ENCODE results near the gene CCDC187.
"Not testable (repeated sequence)": the region's sequence is repeated elsewhere in the genome, so short reads cannot be mapped to it uniquely, and the experiment has no call there.

Gene CCDC187

DNA sequence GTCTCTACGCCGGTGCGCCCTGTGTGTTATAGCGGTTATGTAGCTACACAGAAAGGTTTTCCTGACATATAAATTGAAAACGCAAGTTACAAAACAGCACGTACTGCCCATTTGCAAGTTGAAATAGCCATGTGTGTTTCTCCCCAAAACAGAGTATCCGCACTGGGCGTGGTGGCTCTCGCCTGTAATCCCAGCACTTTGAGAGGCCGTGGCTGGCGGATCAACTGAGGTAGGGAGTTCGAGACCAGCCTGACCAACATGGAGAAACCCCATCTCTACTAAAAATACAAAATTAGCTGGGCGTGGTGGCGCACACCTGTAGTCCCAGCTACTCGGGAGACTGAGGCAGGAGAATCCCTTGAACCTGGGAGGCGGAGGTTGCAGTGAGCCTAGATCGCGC, 37.3 kb downstream of the CCDC187 start:
- DNase-seq (ENCODE audit: low spot score) = not testable (repeated sequence)

DNA sequence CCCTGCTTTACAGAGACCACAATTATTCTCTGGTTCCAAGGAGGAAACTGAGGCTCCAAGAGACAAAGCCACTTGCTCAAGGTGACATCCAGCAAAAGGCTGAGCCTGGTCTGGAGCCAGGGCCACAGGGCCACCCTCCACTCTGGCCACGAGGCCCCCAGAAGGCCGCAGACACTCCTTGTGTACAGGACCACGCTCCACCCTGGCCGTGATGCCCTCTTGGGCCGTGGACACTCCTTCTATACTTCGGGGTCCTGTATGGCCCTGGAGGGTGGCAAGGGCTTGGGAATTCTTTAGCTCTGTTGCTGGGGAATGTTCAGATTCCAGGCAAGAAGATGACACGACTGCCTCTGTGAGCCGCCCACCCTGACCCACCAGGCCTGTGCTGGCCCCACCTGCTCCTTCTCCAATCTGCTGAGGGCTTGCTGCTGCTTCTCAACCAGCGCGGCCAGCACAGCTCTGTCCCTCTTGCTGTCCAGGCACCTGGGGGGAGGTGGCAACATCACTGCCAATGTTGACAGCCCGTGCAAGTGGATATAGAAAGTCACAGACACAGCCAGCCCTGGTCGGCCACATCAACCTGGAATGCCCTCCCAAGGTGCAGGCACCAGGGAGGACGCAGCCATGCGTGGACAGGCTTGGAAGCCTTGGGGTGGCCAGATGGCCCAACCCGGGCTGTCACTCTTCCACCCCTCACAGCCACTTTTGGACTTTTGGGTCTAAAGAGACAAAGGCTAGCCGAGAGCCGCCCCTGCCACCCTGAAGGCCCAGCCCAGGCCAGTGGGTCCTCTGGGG, 38.1 kb downstream of the CCDC187 start:
- DNase-seq (ENCODE audit: low spot score) = no peak

DNA sequence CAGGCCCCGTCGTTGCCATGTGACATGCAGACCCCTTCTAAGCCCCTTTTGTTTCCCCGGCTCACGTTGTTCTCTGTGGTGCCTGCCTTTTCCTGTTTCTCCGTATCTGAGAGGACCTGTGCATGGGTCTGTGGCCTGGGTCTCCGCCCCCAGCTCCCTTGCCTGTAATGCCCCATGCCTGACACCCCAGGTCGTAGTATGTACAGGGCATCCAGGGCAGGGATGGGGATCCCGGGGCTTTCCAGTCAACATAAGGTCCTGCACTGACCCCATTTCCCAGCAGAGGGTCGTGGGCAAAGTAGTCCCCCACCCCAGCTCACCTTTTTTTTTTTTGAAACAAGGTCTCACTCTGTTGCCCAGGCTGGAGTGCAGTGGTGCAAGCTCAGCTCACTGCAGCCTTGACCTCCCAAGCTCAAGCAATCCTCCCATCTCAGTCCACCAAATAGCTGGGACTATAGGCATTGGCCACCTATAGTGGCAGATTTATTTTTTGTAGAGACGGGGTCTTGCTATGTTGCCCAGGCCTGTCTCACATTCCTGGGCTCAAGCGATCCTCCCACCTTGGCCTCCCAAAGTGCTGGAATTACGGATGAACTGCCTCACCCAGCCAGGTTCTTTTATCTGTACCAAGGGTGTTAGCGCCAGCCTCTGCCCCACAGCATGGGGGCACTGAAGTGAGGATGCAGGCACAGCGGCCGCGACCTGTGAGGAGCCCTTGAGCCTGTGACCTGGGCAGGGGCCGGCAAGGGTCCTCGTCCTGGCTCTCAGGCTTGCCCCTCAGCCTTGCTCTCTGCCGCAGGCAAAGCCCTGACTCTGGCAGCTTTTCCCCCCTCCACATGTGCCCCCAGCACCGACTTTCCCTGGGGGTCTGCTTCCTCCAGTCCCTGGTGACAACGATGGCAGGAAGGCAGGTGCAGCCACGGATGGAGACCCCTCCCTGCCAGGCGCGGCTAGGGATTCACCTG, 39.2 kb downstream of the CCDC187 start:
- no peak for DNase-seq (ENCODE audit: low spot score)

DNA sequence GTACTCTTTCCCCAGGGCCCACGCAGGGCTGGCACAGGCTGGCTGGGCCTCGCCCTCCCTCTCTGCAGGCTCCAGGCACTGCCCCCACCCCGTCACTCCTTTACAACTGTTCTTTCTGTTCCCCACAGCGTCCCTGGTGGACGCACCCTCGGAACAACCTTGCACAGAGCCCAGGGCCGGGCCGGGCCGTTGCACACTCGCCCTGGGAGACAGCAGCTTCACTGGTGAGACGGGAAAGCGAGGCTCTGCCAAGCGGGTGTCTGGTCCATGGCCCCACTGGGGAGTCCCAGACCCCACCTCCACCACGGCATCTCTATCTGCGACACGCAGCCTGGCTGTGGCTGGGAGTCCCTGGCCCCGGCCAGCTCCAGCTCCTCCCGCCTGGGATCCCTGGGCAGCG, 39.9 kb downstream of the CCDC187 start:
- no peak for DNase-seq (ENCODE audit: low spot score)

DNA sequence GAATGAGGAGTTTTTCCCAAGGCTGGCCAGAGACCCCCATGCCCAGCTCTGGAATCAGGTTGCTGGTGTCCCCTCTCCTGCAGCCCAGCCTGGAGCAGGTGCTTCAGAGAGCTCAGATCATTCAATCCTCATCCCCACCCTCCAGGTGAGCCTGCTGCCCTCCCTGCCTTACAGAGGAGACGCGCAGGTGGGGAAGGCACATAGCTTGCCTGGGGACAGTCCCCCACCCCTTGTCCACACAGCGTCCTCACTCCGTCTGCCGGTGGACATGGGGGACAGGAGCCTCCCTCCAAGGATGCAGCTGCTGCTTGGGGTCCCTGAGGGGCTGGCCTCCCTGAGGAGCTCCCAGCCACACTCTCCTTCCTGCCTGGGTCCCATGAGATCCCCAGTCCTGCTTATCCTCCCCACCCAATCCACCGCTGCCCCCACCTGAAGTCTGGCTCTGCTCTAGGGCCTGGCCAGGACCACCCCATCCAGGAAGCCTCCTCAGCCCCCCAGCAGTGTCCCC, 41.2 kb downstream of the CCDC187 start:
- no peak for DNase-seq (ENCODE audit: low spot score)

DNA sequence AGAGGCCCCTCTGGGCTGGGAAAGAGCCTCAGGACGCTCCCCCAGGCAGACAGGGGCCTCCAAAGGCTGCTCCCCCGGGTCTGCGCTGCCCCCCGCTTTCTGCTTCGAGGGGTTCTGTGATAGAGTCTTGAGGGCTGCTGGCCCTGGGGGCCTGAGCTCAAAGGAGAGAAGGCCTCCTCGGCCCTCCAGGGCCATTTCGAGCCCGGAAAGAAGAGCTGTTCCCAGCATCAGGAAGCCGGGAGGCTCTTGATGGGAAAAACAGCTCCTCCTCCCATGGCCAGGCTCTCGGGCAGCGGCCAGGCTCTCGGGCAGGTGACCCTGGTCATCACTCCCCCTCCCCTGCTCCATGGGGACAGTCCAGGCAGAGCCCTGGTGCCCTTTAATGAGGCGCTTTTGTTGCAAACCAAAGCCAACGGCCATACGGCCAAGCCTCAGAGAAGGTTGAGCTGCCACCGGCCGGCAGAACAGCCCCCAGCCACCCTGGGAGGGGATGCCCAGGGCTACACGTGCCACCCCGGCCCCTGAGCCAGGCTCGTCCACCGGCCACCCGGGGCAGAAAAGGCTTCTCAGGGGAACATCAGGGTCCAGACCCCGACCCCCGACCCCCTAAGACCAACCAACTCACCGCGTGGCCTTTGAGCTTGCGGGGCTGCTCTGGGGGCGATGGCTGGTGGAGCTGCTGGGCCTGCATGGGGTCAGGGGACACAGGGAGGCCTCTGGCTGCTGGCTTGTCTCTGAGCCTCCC, 42.0 kb downstream of the CCDC187 start:
- DNase-seq (ENCODE audit: low spot score) = no peak

DNA sequence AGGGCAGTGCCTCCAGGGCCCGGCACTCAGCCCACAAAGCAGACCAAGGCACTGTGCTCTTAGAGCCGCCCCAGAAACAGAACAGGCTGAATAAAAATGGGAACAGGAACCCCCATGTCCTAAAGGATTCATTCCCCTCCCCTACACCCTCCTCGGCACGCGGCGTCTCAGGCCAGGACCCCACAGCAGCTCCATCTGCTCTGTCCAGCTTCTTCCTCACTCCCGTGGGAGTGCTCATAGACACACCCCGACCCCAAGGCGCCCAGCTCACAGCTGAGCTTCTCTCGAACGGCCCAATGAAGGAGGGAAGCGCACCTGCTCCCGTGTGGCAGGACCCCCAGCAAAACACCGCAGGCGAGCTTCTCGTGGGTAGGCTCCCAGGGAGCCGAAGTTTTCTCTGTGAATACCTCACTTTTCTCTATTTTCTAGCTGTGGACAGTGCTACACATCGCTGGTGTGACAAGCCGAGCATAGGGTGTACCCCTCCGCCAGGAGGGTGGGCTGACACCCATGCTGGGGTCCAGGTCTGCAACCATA, 42.9 kb downstream of the CCDC187 start:
- DNase-seq (ENCODE audit: low spot score) = no peak

DNA sequence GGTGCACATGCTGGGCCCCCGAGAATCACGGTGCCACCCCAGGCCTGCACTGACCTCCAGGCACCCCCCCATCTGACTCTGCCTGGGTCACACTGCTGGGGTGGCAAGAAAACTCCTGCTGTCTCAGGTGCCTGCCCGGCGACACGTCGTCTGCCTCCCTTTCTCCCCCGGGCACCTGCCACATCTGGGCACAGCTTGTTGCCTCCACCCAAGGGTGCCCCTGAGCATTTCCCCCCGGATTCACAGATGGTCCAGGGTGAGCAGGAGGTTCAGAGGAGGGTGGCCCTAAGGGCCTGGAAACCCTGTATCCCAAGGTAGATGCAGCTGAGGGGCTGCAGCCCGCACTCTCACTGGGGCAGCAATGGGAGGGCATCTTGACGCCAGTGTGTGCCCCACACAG, 43.4 kb downstream of the CCDC187 start:
- DNase-seq (ENCODE audit: low spot score) = no peak

DNA sequence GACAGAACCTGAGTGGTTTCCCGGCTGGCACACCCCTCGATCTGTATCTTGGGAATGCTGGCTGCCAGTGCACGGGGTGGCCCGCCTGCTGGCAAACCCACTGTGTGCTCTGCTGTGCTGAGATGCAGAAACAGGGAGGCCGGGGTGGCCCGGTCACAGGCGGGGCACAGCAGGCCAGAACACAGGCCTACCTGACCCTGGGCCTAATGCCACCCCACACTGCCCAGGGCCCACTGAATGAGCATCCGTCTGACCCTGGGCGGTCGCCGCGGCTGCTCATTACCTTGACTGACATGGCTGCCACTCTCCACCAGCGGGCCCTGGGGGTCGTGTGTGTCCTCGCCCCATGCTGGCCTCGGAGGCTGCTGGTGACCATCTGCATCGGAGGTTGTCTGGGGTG, 44.1 kb downstream of the CCDC187 start:
- DNase-seq (ENCODE audit: low spot score) = no peak

DNA sequence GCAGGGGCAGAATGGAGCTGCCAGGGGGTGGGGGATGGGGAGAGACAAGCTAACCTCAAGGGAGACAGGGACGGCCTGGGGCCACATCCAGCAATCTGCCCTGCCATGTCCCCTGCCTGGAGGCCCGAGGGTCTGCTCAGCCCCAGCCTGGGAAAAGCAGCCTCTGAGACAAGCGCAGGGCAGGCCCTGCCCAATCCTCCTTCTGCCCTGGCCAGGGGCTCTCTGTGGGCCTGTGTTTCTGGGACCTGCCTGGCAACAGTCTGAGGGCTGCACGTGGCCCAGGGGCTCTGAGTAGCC, 44.4 kb downstream of the CCDC187 start:
- no peak for DNase-seq (ENCODE audit: low spot score)

DNA sequence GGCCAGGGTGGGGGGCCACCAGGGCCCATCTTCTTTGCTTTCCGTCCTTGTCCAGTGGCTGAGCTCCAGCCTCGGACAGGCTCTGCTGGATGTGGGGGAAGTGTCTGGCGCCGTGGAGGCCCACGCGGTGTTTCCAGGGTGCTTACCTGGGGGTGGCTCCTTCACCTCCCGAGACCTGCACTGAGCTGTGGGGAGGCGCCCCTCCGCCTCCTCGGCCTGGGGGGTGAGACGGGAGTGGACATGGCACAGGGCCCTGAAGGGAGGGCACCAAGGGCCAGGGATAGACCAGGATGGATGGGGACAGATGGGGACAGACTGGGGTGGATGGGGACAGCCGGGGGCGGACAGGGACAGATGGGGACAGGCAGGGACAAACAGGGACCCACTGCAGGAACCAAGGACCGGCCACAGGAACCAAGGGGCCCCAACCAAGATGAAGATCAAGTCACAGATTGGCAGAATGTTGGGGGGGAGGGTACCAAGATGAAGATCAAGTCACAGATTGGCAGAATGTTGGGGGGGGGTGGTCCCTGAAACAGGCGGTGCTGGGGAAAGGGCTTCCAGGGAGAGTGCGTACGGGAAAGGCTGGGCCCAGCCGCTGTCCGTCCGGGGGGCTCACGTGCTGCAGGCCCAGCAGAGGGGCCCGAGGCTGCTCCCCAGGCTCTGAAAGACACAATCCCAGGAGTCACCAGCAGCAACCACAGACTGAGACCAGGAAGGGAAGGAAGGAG, 44.9 kb downstream of the CCDC187 start:
- no peak for DNase-seq (ENCODE audit: low spot score)

DNA sequence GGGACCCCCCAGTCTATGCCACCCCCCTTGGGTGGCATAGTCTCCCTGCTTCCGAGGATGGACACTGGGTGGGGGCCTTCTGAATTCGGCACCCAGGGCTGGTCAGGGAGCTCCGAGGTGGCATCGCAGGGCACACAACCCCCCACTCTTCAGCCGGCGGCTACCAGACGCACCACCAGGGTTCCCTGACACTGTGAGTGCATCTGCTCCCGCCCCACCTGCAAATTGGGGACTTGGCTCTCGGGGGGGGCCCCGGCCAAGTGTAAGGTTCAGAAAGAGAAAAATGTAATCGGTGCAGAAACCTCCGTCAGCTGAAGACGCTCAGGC, 45.6 kb downstream of the CCDC187 start:
- no peak for DNase-seq (ENCODE audit: low spot score)

DNA sequence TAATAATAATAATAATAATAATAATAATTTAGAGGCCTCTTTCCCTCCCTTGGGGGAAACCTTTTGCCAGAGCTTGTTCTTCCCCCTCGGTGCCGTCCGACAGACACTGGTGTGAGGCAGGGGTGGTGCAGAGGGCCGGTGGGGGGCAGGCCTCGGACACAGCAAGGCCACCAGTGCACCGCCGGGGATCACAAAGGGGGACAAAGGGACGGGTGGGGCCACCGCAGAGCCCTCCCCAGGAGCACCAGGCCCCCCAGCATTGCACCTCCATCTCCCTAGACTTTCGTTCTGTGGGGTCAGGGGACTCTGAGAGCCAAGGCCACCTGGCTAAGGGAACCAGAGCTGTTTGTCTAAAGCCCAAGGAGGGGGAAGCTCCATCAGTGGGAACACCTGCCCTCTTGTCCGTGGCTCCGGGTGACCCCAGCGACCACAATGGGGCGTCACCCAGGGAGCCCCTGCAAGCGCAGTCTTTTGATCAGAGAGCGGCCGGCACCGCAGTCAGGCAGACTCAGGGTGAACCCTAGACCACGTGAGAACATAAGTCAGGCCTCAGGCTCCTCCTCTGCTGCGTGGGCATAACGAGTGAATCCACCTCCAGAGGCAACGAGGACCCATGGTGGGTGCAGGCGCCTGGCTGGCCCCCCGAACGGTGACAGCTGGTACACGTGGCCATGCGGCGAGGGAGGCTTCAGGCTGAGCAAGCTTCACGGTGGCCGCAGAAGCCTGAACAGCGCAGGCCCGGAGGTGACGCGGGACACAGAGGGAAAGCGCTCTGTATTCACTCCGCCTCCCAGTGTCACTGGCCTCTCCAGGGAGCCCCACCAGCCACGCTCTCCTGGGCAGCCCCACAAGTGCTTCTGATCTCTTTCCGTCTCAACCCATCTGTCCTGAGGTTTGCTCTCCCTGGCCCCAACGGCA, 46.3 kb downstream of the CCDC187 start:
- no peak for DNase-seq (ENCODE audit: low spot score)

DNA sequence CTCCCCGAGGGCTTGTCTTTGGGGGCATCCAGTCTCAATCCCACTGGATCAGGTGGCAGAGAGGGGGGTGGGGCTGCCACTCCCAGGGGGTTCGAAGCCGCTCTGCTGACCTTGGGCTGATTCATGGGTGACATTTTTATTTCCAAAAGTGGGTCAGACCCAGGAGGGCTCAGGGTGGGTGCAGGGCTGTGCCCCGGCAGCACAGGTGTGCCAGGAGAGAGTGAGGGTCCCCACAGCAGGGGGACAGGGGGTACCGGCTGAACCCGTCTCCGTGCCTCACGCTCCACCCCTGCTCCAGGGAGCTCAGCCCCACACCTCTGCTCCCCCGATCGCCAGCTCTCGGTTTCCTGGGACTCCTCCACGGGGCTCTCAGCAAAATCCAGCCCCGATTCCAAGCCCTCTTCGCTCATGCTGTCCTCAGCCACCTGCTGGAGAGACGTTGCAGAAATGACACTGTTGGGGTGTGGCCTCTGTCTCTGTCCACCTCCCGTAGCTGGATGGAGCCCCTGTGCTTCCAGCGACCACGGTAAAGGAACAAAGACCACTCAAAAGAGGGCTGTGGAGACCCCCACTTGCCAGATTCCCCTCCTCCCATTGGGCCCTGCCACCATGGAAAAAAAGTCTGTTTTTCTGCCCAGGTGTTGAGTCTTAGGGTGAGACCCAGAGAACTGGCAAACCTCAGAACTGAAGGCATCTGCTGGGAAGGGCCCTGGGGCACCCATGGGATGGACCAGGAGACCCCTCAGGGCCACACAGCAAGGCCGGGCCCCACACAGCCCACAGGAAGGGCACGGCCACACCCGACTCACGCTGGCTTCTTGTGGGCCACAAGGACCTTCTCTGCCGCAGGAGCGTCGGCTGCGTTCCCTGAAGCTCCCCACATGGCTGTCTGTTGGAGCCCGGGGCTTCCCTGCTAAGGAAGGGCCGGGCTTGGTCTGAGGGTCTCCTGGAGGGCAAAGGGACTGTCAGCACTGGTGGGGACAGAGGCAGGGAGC, 47.7 kb downstream of the CCDC187 start:
- DNase-seq (ENCODE audit: low spot score) = no peak

DNA sequence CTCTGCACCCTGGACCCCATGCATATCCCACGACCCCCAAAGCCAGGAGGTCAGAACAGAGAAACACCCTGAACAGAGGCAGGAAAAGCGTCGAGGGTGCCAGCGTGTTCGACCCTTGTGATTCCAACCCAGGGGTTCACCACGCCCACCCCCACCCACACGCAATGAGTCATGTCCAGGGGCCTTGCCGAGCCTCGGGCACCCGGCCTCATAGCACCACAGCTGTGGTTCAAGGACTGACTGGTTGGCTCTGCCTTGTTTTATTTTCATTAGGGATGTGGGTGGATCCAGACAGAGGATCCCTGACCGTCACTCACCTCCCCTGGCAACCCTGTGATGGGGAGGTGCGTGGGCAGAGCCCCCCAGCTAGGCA, 48.7 kb downstream of the CCDC187 start:
- DNase-seq (ENCODE audit: low spot score) = no peak

DNA sequence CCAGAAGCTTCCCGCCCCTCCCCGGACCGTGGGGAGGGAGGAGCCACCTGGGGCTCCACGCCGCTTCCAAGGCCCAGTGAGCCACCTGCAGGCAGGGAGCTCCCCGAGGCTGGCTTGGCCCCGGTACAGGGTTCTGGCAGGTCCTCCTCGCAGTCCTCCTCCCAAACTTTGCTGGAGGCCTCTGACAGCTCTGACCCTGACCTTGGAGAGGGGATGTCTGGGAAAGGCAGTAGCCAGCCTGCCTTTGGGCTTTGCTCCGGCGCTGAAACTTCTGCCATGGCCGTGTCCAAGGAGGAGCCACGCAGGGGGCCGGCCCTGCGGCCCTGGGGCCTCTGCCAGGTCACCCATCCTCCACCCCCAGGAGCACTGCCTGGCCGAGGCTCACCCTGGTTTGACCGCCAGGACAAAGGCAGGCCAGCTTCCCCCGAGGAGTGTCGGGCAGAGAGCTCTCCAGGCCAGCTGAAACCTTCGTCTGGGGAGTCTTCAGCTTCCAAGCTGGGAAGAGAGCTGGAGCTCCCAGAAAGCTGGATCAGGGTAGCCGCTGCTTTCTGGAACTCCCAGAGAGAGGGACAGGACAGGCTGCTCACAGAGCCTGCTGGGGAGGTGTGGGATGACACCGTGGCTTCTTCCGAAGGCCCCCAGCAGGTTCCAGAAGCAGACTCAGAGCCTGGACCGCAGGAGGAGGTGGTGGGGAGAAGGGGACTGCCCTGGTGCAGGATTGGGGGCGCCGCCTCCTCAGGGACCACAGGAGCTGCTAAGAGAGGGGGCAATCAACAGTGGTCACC, 49.3 kb downstream of the CCDC187 start:
- DNase-seq (ENCODE audit: low spot score) = no peak

DNA sequence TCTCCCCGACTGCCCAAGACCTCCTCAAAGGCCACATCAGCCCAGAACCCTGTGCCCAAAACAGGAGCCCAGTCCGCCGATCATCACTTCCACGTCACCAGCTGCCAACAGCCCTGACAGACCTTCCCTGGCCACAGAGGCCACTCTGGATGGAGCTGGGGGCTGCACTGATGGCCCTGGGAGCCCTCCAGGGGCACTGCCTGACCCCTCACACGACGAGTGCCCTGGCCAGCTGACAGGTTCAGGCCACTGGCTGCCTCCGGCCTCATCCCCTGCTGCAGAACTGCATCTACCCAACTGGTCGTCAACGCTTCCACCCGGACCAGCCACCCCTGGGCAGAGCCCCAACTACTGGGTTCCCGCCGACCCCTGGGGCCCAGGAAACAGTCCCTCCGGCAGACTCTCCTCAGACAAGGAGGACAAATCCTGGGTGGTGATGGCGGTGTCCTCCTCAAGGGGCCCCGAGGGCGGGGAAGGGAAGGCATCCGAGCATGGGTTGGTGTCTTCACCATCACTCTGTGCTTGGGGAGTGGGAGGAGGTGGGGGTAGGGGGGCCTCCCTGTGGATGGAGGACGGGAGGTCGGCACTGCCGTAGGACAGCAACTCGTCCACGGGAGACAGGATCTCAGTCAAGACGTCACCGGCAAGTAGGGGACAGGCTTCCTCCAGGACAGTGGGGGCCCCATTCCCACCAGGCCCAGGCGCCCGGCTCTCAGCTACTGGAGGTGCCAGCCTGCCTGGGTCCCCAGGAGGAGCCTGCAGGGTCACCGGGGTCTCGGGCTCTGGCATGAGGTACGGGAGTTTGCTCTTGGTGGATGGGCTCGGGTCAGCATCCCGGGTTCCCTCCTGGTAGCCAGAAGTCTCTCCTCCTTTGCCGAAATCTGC, 50.4 kb downstream of the CCDC187 start:
- DNase-seq (ENCODE audit: low spot score) = no peak

DNA sequence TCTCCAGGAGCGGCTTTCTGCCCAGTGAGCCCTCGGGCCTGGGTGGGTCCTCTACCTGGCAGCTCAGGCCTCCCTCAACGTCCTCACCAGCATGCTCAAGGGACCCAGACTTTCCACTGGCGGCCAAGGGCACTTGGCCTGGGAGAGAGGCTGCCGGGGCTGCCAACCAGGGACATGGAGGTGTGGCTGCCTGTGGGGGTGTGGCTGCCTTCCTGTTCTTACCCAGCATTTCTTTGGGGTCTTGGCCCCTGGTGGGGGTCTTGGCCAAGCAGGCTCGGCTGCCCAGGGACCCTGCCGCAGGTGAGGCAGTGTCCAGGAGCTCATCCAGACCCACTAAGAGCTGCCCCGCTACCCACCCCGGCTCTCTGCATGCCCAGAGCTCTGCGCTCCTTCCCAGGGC, 51.0 kb downstream of the CCDC187 start:
- DNase-seq (ENCODE audit: low spot score) = no peak

Data from CD4-positive, alpha-beta T cell treated with Interleukin-2 at 100 ng/mL for 4 hours (primary cell).